HG03097 (cell line): ENCODE results near the gene GABBR2.

Experiments used
- ATAC-seq: cut with Tn5 transposase; IDR thresholded peaks from one replicate; pipeline ENCODE4 v1.9.1; 2021; ENCODE audit not compliant: unreplicated experiment, low FRiP score

GABBR2 gene

DNA sequence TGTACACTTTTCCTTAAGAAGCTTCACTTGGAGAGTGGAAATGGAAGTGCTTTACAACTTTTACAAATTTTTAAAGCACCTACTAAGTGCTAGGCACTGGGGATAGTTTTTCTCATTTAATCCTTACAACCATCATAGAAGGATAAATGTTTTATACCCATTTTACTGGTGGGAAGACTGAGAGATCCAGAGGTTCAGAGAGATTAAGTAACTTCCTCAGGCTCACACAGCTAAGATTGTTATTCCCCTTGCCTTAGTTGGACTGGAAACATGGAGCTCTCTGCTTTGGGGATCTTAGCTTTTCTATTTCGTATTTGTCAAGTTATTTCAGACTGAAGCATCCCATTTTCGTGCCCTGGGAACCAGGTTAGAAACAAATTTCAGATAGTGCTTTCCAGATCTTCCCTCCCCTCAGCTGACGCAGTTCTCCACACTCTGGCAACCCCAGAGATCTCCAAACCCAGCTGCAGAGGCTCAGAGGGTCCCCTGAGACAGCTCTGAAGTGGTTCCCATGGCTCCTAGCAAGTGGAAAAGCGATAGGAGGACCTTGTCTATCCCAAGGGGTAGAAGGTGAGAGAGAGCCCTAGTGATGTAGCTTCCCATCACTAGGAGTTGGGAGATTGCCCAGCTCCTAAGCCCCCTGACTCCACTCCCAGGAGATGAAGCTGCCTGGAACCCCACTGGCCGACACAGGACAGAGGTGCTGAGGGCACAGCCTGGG, 16.2 kb upstream of the GABBR2 start:
- no peak for ATAC-seq

DNA sequence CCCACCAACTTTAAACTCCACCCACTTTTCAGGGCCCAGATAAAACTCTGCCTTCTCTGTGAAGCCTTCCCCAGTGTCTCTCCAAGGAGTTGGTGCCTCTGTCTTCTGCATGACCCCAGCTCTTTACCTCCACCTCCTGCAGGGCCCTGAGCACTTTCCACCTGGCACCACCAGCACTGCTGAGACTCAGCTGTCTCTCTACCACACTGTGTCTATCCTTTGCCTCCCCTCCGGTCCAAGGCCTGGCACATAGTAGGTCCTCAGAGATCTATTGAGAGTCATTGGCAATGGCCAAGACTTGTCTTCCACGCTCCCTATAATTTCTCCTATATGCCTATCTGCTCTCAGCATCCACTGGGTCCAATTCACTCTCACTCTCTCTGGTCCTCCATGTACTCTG, 12.9 kb upstream of the GABBR2 start:
- ATAC-seq = no peak

DNA sequence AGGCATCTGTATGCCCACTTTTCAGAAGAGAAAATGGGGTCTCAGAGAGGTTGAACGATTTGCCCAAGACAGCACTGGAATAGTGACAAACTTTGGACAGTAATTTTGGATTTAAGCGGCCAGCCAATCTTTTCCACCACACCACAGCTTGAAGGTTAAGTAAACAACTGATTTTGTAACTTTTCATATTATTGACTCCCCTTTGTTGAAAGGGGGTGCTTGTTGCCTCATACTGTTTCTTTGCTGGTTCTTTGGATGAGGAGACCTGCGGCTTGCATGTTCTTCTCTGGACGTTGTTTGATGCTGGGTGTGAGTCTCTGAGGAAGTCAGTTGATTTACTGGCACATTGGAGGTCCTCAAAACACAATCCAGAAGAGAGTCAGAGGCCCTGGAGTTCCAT, 11.7 kb upstream of the GABBR2 start:
- no peak for ATAC-seq

DNA sequence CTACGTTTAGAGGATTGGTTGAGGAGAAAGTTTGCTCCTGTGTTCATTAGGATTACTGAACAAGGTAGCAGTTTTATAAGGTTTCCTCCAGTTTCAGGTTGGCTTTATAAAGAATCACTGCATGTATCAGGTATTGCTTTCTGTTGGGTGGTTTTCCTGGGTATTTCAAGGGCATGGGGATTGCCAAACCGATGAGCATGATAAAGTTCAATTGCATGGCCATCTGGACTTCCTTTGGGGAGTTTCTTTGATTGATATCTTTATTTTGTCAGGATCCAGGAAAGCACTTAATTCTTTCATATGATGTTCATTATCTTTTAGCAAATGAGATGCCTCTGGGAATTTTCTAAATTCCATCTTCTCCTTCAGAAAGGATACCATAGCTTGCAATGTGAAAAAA, 10.3 kb upstream of the GABBR2 start:
- no peak for ATAC-seq

DNA sequence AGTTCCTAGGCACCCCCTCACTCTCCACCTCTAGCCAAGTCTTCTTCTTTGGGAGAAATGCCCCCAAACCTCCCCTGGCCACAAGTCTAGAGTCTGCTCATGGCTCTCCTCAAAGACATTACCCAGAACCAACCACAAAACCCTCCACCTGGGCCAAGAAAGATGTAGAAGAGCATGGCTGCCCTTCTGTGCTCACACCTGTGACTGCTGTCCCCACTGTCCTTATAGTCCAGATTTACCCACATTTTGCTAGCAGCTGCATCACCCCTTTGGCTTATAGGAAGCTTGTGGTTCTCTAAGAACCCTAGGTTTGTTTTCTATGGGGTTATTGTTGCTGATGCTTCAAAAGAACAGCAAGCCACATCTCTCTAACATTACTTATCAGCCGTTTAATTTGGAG, 6.1 kb upstream of the GABBR2 start:
- no peak for ATAC-seq

DNA sequence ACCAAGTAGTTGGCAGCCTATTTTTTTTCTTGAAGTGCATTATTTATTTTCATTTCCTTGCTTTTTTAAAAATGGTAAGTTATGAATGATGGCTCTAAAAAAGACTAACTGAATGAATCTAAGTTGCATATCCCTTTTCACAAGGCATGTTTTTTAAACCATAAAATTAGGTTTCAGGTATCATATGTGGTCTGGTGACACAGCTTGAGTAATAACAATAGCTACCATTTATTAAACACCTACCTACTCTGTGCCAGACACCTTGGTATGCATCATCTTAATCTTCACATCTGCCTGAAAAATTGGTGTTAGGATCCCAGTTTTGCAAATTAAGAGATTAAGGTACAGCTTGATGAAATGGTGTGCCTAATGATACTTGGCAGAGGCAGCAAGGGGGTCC, 4.3 kb upstream of the GABBR2 start:
- ATAC-seq = no peak

DNA sequence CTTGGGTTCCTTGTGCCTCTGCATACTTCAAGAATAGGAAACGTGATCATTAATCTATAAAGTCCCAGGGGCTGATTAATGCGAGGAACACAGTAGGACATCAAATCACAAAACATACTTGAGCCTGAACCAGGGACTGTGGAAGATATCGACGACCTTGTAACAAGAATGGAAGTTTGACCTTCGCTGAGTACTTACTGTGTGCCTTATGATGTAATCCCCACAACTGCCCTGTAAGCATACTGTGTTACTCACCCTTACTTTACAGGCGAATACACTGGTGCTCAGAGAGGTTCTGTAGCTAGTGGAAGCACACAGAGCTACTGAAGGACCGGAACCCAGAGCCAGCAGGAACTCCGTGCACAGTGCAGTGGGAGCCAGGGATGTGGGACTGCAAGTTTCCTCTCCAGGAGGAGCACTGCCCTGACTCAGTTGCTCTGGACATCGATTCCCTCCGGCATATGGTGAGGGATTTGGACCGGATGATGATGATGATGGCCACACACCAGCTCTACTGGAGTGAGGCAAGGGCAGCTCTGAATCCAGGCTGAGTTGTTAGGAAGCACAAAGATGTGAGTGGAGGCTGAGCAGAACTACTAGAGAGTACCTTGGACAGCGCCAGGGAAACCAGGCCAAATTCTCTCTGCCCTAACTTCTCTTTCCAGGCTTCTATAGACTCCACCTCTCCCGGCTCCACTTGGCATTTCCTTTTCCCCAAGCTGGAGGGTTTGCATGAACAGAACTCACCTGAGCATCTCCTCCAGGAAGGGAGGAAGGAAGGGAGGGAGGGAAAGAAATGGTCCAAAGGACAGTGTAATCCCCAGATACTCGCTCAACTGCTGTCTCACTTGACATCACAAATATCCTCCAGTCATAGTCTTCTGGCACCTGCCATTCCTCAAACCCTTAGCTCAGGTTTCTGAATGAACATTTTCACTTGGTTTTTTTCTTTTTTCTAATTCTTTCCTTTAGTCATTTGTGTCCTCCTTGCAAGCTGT, 1.5 kb upstream of the GABBR2 start:
- no peak for ATAC-seq

DNA sequence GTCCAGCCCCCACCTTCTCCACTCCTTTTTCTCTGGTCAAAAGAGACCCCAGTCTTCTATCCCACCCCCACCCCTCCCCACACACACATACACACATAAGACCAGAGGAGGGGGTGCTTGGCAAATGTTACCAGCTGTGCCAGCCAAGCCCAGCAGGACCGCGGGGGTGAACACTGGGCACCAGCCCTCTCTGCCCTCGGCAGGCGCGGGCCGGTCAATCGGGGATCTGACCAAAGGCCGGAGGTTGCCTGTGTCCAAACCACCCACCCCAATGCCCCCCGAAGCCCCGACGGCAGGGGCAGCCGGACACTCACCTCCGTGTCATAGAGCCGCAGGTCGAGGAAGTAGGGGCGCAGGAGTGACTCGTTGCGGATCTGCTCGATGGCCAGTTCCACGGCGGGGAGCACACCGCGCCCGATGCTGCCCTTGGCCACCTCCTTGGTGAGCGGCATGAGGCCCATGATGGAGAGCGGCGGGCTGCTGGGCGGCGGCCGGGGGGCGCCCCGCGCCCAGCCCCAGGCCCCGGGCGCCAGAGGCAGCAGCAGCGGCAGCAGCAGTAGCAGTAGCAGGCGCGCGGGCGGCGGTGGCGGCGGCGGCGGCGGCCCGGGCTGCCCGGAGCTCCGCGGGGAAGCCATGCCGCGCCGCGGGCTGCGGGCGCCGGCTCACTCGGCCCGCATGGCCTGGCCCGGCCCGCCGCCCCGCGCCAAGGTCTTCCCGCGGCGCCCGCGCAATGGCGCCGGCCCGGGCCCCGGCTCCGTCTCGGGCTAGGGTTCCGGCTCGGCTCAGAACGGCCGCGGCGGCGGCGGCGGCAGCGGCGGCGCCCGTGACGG, 417 bp downstream of the GABBR2 start:
- no peak for ATAC-seq

DNA sequence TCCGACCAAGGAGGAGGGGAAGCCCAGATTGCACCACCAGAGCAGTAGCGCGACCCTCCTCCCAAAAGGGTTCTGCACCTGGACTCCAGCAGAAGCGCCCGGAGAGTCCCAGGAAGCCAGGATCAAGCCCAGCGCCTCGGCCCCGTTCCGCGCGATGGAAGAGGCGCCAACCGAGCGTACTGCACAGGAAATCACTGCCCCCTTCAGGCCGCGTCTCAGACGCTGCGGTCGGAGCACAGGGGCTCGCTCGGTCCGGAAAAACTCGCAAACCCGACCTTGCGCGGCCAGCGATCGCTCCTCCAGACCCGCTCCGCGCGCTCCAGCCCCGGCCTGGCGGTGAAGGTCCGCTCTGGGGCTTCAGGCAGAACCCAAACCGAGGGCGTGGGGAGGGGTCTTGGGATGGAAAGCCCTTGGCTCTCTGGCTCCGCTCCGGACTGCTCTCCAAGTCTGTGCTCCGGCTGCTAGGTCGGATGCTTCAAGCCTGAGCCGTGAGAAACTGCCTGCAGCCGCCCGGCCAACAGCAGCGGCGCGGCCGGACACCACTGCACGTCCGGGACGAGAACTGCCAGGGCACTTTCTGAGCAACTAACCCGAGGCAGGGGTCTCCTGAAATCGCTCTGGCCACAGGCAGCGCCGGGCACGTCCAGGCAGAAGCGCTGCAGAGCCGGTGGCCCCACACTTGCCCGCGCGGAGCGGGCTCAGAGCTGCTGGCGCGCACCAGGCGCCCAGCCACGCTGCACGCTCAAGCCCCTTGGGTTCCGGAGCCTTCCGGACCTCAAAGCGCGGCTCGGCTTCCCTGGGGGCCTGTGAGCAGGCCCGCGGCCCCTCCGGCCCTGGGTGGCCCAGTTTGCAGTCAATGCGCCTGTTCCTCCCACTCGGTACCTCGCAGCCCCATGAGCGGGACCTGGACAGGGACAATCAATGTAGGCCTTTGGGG, 1.3 kb downstream of the GABBR2 start:
- no peak for ATAC-seq

DNA sequence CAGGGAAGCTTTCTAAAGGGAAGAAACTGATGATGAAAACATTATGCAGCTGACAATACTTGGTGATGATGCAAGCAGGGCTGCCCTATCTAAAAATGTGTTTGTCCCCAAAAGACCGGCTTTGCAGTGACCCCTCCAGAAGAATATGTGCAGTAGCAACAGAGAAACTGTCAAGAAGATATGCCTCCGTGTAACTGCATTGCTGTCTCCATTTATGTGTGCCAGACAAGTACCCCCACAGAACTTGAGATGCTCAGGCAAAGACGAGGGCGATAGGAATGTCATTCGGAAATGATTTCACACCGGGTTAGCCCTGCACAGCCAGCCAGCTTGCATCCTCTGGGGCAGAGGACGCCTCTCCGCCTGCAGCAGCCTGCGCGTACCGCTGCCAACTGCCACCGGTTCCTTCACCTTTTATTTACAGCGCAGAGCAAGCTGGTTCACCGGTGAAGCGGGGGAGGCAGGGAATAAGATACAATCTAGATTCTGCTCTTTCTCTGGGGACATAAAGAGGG, 2.0 kb downstream of the GABBR2 start:
- no peak for ATAC-seq

DNA sequence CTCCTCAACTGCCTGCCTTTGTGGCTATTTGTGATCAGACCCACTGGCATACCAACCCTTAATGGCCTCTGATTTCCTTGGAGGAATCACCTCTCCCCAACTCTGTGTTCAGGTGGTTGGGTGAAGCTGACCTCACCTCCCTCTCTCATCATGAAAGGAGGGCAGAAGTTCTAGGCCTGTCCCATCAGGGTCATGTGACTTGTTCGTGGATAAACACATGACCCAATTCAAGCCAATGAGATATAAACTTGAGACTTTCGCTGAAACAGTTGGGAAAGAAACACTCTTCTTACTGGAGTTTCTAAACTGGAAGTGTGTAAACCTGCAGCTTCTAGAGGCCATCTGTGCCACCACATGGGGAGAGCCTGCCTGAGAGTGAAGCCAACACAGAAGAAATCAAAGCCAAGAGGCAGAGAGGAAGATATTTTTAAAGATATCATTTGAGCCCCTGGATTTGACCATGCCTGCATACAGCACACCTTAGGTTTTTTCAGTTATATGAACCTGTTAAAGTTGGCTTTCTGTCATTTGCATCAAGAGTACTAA, 5.8 kb downstream of the GABBR2 start:
- ATAC-seq = no peak

DNA sequence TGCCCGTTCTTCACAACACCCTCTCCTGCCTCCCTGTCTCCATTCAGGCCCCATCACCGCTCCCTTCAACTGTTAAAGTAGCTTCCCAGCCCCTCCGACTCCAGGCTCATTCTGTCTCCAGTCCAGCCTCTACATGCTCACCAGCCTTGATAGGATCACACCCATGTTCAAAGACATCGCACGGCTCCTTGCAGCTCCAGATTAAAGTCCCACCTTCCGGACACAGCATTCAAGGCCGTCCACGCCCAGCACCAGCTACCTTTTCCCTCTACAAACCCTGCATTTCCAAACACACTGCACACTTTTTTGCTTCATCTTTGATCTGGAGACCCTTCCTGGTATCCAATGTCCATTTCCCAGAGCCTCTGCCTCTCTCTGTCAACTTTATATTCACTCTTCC, 6.4 kb downstream of the GABBR2 start:
- no peak for ATAC-seq

DNA sequence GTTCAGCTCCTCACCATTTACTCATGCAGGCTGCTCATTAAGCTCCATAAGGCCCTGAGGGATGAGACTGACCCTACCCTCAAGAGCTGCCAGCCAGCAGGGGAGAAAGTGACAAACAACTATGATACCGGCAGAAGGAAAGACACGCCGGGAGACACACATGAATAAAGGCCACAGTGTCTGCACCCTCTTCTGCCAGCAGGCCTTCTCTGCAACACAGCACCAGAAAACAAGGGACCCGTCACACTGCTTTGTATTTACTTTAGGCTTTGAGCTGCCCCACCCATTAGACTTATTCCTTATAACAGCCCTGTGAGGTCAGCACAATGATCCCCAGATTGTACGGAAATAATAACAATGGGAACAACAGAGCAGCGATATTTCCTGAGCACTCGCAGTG, 7.2 kb downstream of the GABBR2 start:
- ATAC-seq = no peak

DNA sequence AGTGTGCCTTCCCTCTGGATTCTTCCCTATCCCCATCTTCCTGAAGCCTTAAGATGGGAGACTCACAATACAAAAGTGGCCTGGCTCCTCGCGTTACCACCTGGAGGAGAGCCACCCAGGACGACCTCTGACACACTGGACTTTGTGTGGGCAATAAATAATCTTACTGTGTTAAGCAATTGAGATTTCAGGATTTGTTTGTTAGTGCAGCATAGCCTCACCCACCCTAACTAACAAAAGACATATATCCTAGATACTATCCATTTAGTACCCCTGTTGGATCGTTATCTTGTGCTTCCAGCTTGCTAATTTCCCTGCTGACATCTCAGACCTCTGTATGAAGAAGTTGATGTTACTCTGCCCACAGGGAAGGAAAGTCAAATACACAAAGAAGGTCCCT, 7.9 kb downstream of the GABBR2 start:
- no peak for ATAC-seq

DNA sequence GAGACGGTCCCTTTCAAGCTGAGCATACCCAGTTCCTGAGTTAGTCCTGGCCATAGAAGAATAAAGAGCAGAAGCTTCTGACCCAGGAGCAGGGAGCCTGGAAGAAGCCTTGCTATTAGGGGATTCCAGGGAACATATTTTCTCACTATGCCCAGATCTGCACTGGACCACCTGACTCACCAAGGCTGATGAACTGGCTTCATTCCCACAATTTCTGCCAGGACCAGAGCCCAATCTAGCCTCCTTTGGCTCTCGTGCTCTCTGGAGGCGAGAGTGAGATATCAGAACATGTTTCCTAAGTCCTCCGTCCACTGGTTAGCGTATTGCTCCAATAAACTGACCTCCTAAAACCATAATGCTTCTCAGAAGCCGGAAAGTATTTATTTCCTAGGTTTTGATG, 9.9 kb downstream of the GABBR2 start:
- ATAC-seq = no peak

DNA sequence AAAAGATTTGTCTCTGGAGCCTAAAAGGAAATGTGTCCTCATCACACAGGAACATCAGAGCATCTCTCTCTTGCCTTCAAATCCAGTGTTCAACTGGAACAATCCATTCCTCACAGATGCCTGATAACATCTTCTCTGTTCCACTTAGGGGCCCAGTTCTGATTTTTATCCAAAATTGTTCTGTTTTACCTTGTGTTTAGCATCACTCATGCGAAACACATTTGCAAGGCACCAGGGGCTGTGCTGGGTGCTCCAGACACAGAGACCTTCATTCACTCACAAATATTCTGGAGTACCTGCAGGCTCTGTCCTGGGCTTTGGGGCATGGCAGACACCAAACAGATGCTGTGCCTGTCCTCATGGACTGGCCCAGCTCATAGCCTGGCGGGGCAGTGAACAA, 13.8 kb downstream of the GABBR2 start:
- no peak for ATAC-seq

DNA sequence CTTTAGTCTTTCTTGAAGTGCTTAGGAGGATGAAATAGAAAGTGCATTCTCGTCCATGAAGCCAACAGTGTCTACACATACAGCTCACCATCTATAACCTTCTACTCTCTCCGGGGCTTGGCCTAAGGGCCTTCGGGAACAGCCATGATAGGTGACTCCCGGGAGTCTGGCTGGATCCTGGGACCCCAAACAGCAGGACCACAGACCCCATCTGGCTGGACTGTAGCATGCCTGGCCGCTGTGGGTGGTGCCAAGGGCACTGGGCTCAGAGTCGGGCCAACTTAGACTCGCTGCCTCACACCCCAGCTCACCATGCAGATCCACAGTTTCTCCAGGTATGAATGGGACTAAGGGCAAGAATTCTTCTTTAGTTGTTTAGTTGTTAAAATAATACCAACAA, 16.3 kb downstream of the GABBR2 start:
- no peak for ATAC-seq

DNA sequence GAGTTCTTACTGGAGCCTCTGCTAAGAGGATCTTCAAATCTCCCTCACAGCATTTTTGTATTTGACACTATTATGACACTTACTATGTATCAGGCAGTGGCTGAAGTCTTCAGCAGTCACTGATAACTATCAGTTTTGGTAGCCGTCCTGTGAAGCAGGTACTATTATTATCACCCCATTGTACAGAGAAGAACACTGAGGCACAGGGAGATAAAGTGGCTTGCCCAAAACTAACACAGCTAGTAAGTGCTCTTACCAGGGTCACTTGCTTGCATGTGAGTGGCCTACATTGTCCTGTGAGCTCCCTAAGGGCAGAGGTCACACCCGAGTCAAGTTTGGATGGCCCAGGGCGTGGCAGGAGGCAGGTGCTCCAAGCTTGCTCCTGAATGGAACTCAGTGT, 16.8 kb downstream of the GABBR2 start:
- ATAC-seq = no peak

DNA sequence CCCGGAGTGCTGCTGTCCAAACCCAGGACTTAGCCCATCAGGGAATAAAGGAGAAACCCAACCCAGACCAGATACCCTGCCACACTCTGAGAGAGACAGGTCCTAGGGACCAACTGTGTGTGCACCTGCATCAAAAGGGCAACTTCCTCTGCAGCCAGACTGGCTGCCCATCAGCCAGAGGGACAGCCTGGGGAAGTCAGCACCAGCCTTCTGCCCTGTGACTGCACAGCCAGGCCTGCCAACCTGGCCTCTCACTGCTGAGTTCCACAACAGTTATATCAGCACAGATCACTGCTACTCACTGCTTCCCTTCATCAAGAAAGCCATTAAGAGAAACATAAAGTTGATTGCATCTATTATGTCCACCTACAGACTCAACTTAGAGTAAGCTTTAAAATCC, 18.0 kb downstream of the GABBR2 start:
- ATAC-seq = no peak
